GM19455 (cell line): Measurements from ENCODE around the gene GRID2.
"Not testable (repeated sequence)": the region's sequence is repeated elsewhere in the genome, so short reads cannot be mapped to it uniquely, and the experiment has no call there.

ENCODE experiments used
- ATAC-seq: cut with Tn5 transposase; IDR thresholded peaks from one replicate; pipeline ENCODE4 v1.9.1; 2021; ENCODE audit not compliant: unreplicated experiment

Gene GRID2

DNA sequence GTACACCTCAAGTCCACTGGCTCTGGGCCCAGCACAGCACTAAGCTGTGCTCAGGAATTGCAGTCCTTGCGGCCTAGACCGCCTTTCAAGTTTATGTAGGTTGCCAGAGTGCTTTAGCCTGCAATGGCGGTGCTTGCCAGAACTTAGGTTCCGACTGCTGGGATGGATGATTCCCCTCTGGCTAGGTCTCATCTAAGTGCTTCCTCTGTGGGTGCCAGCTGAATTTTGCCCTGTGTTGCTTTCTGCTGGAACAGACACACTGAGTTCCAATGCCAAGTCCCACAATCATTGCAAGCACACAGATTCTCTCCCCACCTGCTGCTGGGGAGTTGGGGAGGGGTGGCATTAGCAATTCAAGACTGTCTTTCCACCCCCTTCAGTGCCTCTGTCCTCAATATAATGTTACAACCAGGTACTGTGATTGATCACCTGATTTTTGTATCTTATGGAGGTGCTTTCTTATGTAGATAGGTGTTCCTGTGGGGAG, 129.5 kb downstream of the GRID2 start:
- ATAC-seq: no peak

DNA sequence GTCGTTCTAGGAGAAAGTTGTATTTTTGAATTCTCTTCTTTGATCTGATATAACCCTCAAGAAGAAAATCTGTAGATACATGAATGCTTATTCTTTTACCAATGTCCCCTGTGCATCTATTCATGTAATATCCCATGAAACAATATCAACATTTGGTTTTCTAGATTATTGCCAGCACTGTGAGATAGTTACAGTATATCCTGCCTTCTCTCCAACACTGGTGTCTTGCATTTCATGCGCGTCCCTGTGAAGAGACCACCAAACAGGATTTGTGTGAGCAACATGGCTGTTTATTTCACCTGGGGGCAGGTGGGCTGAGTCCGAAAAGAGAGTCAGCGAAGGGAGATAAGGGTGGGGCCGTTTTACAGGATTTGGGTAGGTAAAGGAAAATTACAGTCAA, 135.0 kb downstream of the GRID2 start:
- ATAC-seq: not testable (repeated sequence)

DNA sequence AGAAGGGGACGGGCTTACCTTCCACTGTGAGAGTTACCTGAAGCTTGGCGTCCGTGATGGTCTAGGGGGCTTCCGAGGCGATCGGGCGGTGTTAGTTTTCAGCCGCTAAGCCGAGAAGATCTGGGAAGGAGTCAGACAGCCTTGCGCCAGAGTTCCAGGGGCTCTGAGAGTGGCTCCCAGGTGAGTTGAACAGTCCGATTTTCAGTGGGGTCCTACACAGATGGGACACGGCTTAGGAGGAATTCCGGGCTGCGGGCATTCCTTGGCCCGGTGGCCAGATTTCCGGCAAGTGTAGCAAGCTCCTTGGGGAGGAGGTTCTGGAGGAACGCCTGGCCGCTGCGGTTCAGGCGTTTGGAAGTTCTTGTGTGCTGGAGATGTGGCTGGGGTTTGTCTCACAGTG, 138.4 kb downstream of the GRID2 start:
- not testable (repeated sequence) for ATAC-seq

DNA sequence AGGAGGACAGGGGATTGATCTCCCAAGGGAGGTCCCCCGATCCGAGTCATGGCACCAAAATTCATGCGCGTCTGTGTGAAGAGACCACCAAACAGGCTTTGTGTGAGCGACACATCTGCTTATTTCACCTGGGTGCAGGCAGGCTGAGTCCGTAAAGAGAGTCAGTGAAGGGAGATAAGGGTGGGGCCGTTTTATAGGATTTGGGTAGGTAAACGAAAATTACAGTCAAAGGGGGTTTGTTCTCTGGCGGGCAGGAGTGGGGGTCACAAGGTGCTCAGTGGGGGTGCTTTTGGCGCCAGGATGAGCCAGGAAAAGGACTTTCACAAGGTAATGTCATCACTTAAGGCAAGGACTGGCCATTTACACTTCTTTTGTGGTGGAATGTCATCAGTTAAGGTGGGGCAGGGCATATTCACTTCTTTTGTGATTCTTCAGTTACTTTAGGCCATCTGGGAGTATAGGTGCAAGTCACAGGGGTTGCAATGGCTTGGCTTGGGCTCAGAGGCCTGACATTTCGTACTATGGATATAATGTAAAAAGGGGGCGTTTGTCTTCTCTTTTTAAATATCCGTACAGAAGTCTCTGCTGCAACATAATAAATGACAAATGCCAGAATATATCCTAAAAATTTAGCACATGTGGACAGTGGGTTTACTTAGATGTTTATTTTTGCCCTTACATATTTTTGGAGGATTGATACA, 140.5 kb downstream of the GRID2 start:
- not testable (repeated sequence) for ATAC-seq

DNA sequence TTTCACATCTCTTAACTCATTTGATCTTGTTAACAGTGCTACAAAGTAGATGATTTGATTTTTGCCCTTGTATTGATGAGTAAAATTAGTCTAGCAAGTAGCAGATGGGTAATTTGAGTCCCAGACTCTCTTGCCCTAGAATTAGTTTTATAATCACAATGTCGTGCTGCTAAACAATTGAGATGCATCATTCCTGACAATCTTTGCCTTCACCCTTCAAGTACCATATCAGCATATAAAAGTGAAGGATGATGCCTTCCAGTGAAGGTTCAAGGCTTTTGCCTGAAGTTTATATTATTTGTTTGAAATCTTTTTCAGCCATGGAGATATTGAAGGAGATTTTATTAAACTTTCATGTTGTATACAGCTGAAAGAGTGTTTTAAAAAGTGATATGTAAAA, 141.4 kb downstream of the GRID2 start:
- ATAC-seq: no peak

DNA sequence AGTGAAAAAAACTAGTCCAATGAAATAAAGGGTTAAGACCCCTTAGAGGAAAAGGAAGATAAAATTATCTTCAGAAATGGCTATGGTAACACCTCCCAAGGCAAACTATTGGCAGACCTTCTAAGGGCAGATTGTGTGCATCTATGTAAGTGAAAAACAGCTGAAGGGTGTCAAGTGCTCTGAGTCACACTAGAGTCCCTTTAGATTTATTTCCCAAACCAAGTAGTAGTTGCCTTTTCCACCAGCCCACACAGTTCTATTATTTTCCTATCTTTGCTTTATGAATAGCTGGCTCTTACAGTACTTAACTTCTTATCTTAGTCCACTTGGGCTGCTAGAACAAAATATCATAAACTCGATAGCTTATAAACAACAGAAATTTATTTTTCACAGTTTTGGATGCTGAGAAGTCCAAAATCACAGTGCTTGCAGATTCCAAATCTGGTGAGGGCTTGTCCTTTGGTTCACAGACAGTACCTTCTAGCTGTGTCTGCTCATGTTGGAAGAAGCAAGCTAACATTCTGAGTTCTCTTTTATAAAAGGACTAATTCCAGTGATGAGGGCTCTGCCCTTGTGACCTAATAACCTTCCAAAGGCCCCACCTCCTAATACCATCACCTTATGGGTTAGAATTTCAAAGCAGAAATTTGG, 143.6 kb downstream of the GRID2 start:
- ATAC-seq: no peak

DNA sequence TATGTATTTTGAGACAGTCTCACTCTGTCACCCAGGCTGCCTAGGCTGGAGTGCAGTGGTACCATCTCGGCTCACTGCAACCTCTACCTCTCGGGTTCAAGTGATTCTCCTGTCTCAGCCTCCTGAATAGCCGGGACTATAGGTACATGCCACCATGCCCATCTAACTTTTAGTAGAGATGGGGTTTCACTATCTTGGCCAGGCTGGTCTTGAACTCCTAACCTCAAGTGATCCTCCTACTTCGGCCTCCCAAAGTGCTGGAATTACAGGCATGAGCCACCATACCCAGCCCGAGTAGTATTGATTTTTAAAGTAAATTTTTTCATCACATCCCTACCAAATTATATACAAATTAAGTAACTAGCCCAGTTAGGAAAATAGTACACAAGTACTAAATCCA, 144.4 kb downstream of the GRID2 start:
- not testable (repeated sequence) for ATAC-seq

DNA sequence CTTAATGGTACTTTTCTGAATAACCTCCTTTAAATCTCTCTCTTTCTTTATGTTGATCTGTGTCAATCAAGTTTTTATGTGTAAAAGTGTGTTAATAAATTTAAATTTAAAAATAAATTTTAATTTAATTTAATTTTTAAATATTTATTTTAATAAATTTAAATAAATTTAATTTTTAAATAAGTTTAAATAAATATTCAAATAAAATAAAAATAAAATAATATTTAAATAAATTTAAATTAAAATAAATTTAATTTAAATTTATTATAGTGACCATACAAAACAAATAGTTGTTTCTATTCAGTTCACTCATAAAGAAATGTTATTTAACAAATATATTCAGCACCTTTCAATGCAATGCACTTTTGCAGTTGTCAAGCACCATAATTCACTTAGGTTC, 146.9 kb downstream of the GRID2 start:
- no peak for ATAC-seq

DNA sequence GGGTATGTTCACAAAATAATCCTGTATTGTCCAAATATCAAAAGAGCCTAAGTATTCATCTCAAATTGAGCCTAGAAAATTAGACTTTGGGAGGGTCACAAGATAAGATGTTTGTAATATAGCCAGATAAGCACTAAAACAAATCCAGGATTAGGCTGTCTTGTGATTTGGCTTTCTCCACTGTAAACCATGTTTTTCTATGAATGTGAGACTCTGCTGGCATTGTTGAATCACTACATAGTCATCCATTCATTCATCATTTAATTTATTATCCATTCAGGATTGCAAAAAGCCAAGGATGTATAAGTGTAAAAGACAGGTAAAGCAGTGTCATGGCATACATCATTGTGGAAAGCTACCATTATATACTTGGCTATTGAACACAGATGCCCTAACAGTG, 148.0 kb downstream of the GRID2 start:
- no peak for ATAC-seq

DNA sequence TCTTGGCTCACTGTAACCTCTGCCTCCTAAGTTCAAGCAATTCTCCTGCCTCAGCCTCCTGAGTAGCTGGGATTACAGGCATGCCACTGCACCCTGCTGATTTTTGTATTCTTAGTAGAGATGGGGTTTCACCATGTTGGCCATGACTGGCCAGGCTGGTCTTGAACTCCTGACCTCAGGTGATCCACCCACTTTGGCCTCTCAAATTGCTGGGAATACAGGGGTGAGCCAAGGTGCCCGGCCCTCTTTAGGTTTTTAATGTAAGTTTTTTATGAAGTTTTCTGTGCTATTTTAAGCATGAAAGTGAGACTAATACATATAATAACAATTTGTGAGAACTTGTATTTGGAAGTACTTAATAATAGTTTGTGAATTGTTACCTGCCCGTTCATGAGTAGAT, 148.6 kb downstream of the GRID2 start:
- not testable (repeated sequence) for ATAC-seq

DNA sequence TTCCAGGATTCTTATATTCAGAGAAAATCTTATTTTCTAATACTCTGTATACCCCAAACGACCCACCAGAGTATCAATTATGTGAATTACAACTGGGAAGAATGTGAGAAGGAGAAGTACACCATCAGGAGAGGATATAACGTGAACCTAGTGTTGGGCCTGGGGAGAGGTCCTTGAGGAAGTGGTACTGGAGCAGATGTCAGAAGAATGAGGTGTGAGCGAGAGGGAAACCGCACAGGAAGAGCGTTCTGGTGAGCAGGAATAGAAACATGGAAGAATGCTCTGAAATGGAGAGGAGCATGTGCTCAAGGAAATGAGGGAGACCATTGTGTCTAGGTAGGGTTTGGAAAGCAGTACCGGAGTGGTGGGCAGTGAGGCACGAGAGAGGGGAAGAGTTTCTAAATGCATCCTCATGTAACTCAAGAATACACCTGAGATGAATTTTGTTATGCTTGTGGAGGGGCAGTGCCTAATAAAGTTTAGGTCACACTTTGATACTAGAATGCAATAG, 151.6 kb downstream of the GRID2 start:
- ATAC-seq: no peak

DNA sequence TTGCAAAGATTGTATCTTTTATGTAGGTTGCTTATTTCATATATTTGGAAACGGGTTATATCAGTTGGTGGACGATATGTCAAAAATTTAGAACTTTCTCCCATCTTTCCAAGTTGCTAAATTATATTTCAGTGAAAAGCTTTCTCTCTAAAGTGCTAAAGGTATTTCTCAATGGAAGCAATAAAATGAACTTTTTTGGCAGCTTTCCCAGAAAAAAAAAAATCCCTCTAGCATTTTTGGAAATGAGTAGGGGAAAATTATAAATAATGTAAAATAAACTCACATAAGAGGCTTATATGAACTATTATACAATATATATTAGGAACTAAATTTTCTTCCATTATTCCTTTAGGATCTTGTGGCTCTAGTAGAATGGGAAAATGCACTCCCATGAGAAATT, 152.2 kb downstream of the GRID2 start:
- no peak for ATAC-seq

DNA sequence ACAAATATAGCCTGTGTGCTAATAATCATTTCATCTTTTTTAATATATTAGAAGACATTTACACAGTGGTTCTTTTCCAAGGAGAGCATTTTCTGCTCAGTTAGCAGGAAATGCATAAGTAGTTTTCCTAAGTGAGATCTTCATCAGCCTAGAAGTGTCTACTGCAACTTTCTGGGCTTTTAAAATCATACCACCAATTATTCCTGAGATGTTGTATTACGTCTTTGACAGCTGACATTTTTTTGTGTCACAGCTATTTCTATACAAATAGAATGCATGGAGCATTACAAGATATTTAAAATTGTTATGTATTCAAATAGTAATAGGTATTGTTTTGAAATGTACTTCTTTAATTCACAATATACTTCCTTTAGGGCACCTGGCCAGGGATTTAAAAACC, 158.0 kb downstream of the GRID2 start:
- no peak for ATAC-seq

DNA sequence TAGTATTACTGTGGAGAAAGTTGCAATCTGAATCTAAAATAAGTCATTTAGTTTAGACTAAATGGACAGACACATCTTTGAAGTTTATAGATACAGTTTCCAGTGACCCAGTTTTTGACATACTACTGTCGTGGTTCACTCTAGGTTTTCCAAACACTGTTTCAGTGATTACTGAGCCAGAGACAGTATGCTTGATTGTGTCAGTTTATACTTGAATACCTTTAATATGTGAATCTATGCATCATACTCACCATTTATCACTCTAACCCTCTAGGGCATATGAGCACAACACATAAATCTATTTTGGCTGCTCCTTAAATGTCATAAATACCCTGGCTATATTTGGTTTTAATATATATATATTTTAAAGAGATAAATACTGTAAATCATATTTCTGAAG, 173.5 kb downstream of the GRID2 start:
- no peak for ATAC-seq

DNA sequence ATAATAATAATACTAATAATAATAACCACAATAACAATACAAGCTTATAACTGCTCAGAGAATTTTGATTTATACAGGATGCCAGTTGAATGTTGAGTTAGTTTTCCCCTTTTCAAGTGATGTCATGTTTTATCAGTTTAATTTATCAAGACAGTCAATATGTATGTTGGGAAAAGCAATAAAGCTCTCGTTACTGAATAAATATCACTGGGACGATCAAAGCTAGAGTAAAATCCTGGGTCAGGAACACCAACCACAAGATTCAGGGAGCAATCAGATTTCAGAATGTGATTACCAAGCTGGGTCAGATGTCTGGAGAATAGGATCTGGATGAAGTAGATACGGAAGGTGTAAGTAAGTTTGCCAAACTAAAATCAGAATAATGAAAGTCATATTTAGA, 179.6 kb downstream of the GRID2 start:
- no peak for ATAC-seq

DNA sequence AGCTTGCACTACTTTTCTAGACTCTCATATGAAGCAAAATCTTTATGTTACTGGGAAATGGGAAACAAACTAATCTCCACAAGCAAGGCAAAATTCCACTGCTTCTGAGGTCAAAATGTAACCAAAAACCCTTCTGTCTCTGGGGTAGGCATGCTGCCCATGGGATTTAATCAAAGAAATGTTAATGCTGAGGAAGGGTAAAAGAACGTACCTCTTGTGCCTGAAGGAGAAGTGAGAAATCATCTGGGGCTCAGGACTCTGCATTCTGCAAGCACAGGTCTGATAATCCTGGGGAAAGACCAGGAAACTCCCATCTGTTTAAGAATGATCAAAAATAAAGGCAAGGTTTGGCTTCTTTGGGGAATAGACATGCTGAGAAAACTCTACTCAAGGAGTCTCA, 184.7 kb downstream of the GRID2 start:
- ATAC-seq: no peak

DNA sequence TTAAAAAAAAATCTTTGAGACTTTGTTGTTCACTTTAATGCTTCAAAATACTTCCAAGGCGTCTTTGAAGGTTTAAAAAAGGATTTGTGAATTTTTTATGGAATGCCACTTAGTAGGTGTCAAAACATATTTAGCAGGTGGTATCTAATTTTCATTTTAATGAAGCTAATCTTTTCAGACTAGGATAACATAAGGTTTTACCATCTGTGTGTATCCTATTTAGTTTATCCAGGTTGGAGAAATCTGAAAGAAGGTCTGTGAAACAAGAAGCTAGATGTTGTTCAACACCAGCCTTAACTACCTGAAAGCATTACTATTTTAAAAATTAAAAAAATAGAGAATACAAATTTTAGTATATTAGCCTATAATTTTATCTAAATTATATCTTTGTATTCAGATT, 193.4 kb downstream of the GRID2 start:
- no peak for ATAC-seq

DNA sequence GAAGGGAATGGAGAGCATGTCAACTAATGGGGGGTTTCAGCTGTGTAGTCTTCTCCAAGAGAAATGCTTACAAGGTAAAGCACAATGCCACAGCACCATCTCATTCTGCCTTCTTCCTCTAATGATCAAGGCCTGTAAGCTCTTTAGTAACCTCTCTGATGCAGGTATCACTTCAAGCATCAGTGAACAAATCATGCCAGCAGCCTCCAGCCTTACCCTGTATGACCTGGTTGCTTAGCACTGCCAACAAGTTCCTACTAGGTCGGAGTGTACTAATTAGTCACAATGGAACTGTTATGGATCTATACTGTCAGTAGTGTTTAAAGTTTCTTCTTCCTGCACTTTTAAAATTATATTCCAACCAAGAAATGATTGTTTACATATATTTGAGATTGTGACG, 197.7 kb downstream of the GRID2 start:
- no peak for ATAC-seq

DNA sequence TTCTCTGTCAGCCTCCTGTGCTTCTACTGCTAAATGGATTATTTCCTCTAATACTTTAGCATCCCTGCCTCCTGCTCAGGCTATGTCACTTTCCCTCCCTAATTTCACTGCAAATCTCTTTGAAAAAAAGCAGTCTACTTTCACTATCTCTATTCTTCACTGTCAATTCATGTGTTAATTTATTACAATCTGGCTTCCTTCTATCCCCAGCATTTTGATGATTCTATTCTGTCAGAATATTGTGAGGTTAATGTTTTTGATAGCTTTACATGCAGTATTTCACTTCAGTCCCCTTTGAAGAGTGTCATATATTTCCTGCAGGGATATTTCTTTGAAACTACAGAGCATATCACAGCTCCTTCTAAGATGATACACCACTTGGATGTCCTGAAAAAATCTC, 203.2 kb downstream of the GRID2 start:
- no peak for ATAC-seq

DNA sequence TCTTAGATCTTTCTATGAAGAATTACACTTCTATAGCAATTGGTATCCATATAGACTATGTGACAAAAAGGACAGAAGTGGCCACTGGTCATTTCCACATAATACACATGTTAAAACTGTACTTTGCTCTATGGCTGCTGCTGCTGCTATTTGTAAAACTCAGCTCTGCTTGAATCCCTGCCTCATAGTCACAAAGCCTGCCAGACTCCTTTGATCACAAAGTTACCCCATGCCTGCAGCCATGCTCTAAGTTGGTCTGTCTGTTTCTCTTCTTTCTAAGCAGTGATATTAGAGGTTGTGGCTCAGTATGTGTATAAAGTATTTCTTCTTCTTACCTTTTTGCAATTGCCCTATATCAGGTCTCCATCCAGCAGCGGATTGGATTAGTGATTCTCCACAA, 210.9 kb downstream of the GRID2 start:
- ATAC-seq: no peak

DNA sequence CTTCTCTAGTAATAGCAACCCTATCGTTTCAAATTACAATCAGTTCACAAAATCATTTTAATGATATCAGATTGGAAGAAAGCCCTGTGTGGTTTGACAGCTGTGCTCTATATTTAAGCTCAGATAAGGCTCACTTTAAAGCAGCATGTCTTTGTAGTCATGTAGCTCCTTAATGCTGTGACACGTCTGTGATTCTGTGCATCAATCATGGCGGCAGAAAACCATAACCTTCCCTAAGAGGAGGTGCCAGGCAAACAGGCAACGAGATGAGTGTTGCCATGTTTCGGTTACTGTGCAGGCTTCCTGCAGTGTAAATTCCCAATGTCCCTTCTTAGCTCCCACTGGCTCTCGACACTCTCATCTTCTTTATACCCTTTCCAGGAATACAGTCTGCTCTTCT, 212.7 kb downstream of the GRID2 start:
- ATAC-seq: no peak

DNA sequence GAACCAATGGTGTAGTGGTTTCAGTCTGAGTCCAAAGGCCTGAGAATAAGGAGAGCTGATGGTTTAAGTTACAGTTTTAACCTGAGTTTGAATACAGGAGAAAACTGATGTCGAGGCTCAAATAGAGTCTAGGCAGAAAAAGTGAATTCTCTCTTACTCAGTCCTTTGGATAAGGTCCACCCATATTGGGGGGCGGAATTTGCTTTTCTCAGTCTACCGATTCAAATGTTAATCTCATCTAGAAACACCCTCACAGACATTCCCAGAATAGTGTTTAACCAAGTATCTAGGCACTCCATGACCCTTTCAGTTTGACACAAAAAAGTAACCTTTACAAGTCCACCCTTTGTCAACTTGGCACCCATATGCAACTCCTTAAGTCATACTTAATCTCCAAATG, 216.0 kb downstream of the GRID2 start:
- no peak for ATAC-seq

DNA sequence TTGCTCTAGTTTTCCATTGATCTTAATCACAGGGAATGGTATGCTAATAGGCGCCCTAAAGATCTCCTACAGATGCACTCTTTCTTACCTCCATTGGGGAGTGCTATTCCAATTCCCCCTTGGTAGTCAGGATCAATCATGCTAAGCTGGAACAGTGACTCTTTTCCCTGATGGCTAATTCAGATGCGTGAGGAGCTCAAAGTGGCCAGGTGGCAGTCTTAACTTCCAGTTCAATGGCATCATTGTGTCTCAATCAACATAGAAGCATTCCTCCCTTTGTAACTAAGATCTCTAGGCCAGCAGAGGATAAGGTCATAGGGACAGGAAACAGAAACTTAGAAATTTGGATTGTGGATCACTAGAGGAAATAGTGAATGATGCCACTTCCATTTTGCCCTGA, 216.8 kb downstream of the GRID2 start:
- no peak for ATAC-seq
